Sigmoid colon (tissue), 4 donors: ENCODE data around the gene PLEKHH1.

Source experiments
- POLR2A ChIP-seq, 2 donors: fragments of 450-650 bp; IDR thresholded peaks; one replicate each; pipeline ENCODE4 v1.6.1; 2016; ENCODE audit warnings: antibody characterized with exemption in 2 of 2, mild to moderate bottlenecking in 2 of 2, moderate library complexity in 2 of 2
- POLR2AphosphoS5 ChIP-seq, 4 donors: sonication (generic); formaldehyde crosslinking; IDR thresholded peaks; one replicate each; pipeline ENCODE4 v1.6.1; 2017; ENCODE audit warnings: antibody characterized with exemption in 4 of 4
- TF ChIP-seq, protein P1 (sequence below), 4 experiments: fragments of 450-650 bp in 3 of 4; fragments of 200-600 bp in 1 of 4; IDR thresholded peaks; one replicate each; pipeline ENCODE4 v1.5.1; 2016 to 2019; ENCODE audit warnings: antibody characterized with exemption in 4 of 4, mild to moderate bottlenecking in 3 of 4, moderate library complexity in 2 of 4

DNA sequence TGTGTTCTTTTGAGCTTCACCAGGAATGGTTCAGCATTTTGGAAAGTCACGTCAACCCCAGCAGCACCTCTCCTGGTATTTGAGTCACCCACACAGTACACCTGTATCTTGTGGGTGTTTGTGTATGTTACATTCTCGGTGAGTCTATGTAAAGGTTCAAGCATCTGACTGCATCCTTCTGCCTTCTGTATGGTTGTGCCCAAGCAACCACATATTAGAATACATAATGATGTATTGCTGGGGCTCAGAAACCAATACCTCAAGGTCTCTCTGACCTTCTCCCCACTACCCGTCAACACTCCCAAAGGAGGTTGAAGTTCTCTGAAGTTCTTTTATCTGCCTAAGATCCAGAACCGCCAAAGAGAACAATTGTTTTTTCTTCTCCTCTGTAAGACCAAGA, 35.4 kb upstream of the PLEKHH1 start:
- TF ChIP-seq POLR2A (IDR thresholded peaks at IDR 0.05) (no peak), POLR2AphosphoS5 (IDR thresholded peaks at IDR 0.05) (no peak)
- TF ChIP-seq, protein P1, sequence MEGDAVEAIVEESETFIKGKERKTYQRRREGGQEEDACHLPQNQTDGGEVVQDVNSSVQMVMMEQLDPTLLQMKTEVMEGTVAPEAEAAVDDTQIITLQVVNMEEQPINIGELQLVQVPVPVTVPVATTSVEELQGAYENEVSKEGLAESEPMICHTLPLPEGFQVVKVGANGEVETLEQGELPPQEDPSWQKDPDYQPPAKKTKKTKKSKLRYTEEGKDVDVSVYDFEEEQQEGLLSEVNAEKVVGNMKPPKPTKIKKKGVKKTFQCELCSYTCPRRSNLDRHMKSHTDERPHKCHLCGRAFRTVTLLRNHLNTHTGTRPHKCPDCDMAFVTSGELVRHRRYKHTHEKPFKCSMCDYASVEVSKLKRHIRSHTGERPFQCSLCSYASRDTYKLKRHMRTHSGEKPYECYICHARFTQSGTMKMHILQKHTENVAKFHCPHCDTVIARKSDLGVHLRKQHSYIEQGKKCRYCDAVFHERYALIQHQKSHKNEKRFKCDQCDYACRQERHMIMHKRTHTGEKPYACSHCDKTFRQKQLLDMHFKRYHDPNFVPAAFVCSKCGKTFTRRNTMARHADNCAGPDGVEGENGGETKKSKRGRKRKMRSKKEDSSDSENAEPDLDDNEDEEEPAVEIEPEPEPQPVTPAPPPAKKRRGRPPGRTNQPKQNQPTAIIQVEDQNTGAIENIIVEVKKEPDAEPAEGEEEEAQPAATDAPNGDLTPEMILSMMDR (IDR thresholded peaks at IDR 0.05), result no peak
